Duodenal mucosa (tissue), 2 donors: Measurements from ENCODE around the gene ANKRD24.

ENCODE experiments used
- H3K27ac ChIP-seq: one replicate; pipeline ENCODE4 v1.7.0; 2013; ENCODE audit warnings: low read depth, low read length
- H3K27me3 ChIP-seq, 2 donors: one replicate each; pipeline ENCODE4 v1.7.0; 2013; ENCODE audit warnings: low read length in 2 of 2, control low read depth in 1 of 2; ENCODE audit not compliant: insufficient read depth in 2 of 2, control insufficient read depth in 1 of 2
- H3K36me3 ChIP-seq, 2 donors: one replicate each; pipeline ENCODE4 v1.7.0; 2013; ENCODE audit warnings: low read length in 2 of 2, control low read depth in 1 of 2; ENCODE audit not compliant: insufficient read depth in 2 of 2, control insufficient read depth in 1 of 2
- H3K4me1 ChIP-seq, 2 donors: one replicate each; pipeline ENCODE4 v1.7.0; 2013; ENCODE audit warnings: low read length in 2 of 2, control low read depth in 1 of 2; ENCODE audit not compliant: insufficient read depth in 2 of 2, control insufficient read depth in 1 of 2
- H3K4me3 ChIP-seq, 2 donors: one replicate each; pipeline ENCODE4 v1.7.0; 2013; ENCODE audit warnings: low read length in 2 of 2, low read depth in 1 of 2
- H3K9ac ChIP-seq, 2 donors: one replicate each; pipeline ENCODE4 v1.7.0; 2013; ENCODE audit warnings: low read length in 2 of 2, low read depth in 1 of 2
- H3K9me3 ChIP-seq, 2 donors: one replicate each; pipeline ENCODE4 v1.7.0; 2013; ENCODE audit warnings: low read length in 2 of 2, control low read depth in 1 of 2; ENCODE audit not compliant: control insufficient read depth in 1 of 2

ANKRD24 gene

DNA sequence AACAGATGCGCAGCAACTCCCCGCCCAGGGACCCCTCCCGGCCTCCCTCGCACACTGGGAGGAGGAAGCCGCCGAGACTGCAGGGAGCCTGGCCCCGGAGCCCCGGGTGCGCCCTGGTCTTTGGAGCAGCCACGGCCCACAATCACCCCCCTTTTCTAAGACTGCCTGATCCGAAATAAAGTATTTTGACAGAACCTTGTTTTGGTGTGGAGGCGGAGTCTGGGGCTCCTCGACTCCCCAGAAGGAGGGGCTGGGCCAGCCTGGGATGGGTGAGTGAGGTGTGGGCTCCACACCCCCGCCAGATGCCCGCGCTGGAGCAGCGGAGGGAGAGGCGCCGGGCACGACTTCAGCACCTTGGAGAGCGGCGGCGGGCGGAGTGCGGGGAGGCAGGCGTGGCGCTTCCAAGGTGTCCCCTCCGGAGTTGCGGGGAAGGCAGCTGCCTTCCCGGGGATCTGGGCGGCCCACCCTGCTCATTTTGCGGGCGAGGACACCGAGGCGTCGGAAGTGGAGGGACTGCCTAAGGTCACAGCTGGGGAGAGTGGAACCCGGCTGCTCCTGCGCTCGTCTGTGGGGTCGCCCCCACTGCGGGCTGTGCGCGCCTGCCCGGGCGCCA, 9.5 kb upstream of the ANKRD24 start:
- H3K4me3 ChIP-seq: no peak overlapping the region
- no peak overlapping the region for H3K27ac ChIP-seq
- H3K9me3 ChIP-seq: no peaks in the 10 kb centered on the region
- no peak overlapping the region for H3K9ac ChIP-seq
- H3K36me3 ChIP-seq: peaks cover 11 to 17% of the 10 kb centered on the region in 2 donors
- H3K27me3 ChIP-seq: no peaks in the 10 kb centered on the region
- peaks cover 0 to 2% of the 10 kb centered on the region in 2 donors for H3K4me1 ChIP-seq

DNA sequence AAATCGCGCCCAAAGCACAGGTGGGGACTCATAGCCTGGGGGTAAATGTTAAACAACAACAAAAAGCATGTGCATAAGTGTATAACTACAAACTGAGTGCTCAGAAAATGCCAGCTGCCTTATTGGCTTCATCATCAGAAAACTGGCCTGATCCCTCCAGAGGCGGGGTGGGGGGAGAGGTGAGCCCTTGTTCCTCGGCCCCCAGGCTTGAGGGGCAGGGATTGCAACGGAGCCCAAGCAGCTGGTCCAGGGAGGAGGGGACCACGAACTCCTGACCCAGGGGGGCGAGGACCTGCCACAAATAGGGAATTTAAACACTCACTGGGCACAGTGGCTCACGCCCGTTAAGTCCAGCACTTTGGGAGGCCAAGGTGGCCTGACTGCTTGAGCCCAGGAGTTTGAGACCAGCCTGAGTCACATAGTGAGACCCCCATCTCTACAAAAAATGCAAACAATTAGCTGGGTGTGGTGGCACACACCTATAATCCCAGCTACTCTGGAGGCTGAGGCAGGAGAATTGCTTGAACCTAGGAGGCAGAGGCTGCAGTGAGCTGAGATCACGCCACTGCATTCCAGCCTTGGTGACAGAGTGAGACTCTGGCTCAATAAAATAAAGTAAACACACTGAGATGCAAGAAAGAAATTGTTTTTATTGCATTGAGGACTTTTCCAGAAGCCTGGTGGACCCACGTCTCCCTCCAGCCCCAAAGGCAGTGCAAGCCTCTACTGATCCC, 8.8 kb upstream of the ANKRD24 start:
- no peak overlapping the region for H3K4me3 ChIP-seq
- H3K27me3 ChIP-seq: no peaks in the 10 kb centered on the region
- no peaks in the 10 kb centered on the region for H3K4me1 ChIP-seq
- H3K9ac ChIP-seq: no peak overlapping the region
- peaks cover 8 to 20% of the 10 kb centered on the region in 2 donors for H3K36me3 ChIP-seq
- no peaks in the 10 kb centered on the region for H3K9me3 ChIP-seq
- H3K27ac ChIP-seq: no peak overlapping the region

GRCh38 chr19:4174213-4174894, 8.1 kb upstream of the ANKRD24 start:
- no peaks in the 10 kb centered on the region for H3K9me3 ChIP-seq
- H3K4me1 ChIP-seq: no peaks in the 10 kb centered on the region
- no peak overlapping the region for H3K9ac ChIP-seq
- H3K27me3 ChIP-seq: no peaks in the 10 kb centered on the region
- H3K27ac ChIP-seq: no peak overlapping the region
- H3K4me3 ChIP-seq: no peak overlapping the region
- peaks cover 8 to 23% of the 10 kb centered on the region in 2 donors for H3K36me3 ChIP-seq

DNA sequence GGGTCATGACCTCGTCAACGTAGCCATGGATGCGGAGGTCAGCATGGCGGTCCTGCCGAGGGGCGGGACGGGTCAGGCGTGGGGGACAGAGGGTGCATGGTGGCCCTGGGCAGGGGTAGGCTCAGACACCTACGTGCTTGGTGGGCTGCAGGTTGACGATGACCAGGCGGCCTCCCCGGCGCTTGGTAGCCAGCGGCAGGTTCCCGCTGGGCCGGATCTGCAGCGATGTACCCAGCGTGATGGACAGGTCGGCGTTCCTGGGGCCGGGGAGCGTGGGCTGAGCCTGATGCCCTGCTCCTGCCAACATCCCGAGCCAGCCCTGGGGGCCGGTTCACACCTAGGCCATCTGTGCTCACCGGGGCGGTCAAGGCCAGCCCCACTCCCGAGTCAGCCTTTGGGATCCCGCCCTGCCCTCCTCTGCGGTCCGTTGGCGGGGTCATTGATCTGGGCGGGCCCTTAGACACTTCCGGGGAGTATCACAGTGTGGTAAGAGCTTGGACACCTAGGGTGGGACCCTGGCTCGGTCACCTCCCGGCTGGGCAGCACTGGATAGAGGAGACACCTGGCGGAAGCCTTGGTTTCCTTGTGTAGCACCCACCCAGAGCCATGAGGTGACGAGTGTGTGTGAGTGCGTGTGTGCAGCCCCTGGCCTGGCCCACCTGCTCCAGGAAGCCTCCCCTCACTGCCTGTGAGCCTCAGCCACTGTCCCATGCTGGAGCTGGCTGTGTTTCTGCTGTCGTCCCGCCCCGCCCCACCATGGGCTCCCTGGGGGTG, 7.4 kb upstream of the ANKRD24 start:
- Histone ChIP-seq H3K9me3 (no peaks in the 10 kb centered on the region), H3K4me3 (no peak overlapping the region), H3K36me3 (peaks cover 4 to 21% of the 10 kb centered on the region in 2 donors), H3K9ac (no peak overlapping the region), H3K27ac (no peak overlapping the region), H3K27me3 (no peaks in the 10 kb centered on the region), H3K4me1 (no peaks in the 10 kb centered on the region)

DNA sequence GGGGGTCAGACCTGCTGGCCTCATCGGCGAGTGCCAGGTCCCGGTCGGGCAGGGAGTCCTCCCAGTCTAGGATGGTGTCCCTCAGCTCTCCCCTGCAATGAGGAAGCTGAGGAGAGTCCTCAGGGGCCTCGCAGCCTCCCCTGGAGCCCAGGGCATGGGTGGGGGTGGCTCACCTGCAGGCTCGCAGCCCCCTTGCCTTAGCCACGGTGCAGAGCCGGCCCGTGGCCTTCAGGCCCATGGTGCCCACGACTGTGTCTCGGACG, 6.9 kb upstream of the ANKRD24 start:
- Histone ChIP-seq H3K9me3 (no peaks in the 10 kb centered on the region), H3K27me3 (no peaks in the 10 kb centered on the region), H3K36me3 (peaks cover 3 to 25% of the 10 kb centered on the region in 2 donors), H3K4me1 (peaks cover 4% of the 10 kb centered on the region in 2 donors), H3K9ac (no peak overlapping the region), H3K4me3 (no peak overlapping the region), H3K27ac (no peak overlapping the region)

DNA sequence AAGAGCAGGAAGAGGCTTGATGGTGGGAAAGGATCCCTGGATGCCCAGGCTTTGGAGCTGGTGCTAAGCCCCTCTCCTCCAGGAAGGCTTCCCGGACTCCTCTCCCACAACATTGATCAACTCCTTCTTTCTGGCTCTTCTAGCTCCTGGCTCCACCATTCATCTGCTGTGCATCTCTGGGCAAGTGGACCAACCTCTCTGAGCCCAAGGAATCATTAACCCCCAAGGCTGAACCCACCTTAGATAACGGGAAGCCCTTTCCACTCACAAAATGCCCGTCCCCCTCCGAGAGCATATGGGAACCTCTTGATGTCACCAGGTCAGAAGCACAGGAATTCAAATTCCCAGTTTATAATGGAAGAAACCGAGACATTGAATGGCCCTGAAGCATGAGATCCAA, 5.3 kb upstream of the ANKRD24 start:
- H3K36me3 ChIP-seq: peaks cover 3 to 22% of the 10 kb centered on the region in 2 donors
- no peak overlapping the region for H3K4me3 ChIP-seq
- H3K9me3 ChIP-seq: no peaks in the 10 kb centered on the region
- H3K4me1 ChIP-seq: peaks cover 12 to 20% of the 10 kb centered on the region in 2 donors
- H3K27me3 ChIP-seq: no peaks in the 10 kb centered on the region
- no peak overlapping the region for H3K27ac ChIP-seq
- no peak overlapping the region for H3K9ac ChIP-seq

GRCh38 chr19:4178990-4179389, 3.5 kb upstream of the ANKRD24 start:
- no peak overlapping the region for H3K9ac ChIP-seq

GRCh38 chr19:4181053-4181508, 1.4 kb upstream of the ANKRD24 start:
- H3K4me3 ChIP-seq: peak overlapping the region; percentile 40 to 47
- peaks cover 3 to 14% of the 10 kb centered on the region in 2 donors for H3K36me3 ChIP-seq
- H3K9me3 ChIP-seq: no peaks in the 10 kb centered on the region
- H3K27ac ChIP-seq: no peak overlapping the region
- peaks cover 12 to 24% of the 10 kb centered on the region in 2 donors for H3K4me1 ChIP-seq
- H3K27me3 ChIP-seq: no peaks in the 10 kb centered on the region
- peak overlapping the region; percentile 6 to 32 for H3K9ac ChIP-seq

More at GRCh38 chr19:4178990-4179389, 3.5 kb upstream of the ANKRD24 start:
- Histone ChIP-seq H3K4me1 (peaks cover 12 to 23% of the 10 kb centered on the region in 2 donors), H3K27ac (no peak overlapping the region), H3K27me3 (no peaks in the 10 kb centered on the region), H3K9me3 (no peaks in the 10 kb centered on the region), H3K36me3 (peaks cover 3 to 22% of the 10 kb centered on the region in 2 donors), H3K4me3 (no peak overlapping the region)

- peaks cover 0 to 7% of the 10 kb centered on the region in 2 donors for H3K36me3 ChIP-seq
- H3K9ac ChIP-seq: no peak overlapping the region
- no peaks in the 10 kb centered on the region for H3K9me3 ChIP-seq
- no peak overlapping the region for H3K27ac ChIP-seq
- no peak overlapping the region for H3K4me3 ChIP-seq
- no peaks in the 10 kb centered on the region for H3K27me3 ChIP-seq
- H3K4me1 ChIP-seq: peaks cover 12 to 26% of the 10 kb centered on the region in 2 donors
These were observed 1.7 kb downstream of the ANKRD24 start for GRCh38 chr19:4183967-4184717.
